Testis (tissue), 2 donors: ENCODE measurements around the gene MAP4.

Experiments
- POLR2A ChIP-seq: fragments of 450-650 bp; IDR thresholded peaks from one replicate; pipeline ENCODE4 v1.6.1; 2017; ENCODE audit warnings: antibody characterized with exemption, mild to moderate bottlenecking, moderate library complexity
- TF ChIP-seq, protein P1 (sequence below), 3 experiments: fragments of 450-650 bp in 2 of 3; fragments of 200-600 bp in 1 of 3; sonication (generic) in 1 of 3; IDR thresholded peaks; one replicate each; pipeline ENCODE4 v1.5.1; 2016 to 2019; ENCODE audit warnings: antibody characterized with exemption in 3 of 3, mild to moderate bottlenecking in 2 of 3, moderate library complexity in 1 of 3

DNA sequence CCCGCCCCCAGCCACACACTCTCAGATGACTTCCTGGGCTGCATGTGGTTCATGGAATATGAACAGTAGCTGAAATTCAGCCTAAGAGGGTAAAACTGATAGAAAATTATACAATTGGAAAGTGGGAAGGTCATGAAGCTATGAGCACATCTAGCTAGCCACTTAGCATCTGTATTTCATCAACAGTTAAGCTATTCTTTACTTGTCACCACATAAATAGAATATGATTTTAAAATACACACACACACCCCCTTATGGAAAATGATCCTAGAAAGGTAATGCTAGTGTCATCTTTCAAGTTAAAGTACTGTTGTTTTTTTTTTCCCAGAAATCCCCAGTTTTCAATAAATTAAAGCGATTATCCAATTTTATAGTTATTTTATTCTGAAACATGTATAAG, 3.6 kb downstream of the MAP4 start:
- TF ChIP-seq, protein P1, sequence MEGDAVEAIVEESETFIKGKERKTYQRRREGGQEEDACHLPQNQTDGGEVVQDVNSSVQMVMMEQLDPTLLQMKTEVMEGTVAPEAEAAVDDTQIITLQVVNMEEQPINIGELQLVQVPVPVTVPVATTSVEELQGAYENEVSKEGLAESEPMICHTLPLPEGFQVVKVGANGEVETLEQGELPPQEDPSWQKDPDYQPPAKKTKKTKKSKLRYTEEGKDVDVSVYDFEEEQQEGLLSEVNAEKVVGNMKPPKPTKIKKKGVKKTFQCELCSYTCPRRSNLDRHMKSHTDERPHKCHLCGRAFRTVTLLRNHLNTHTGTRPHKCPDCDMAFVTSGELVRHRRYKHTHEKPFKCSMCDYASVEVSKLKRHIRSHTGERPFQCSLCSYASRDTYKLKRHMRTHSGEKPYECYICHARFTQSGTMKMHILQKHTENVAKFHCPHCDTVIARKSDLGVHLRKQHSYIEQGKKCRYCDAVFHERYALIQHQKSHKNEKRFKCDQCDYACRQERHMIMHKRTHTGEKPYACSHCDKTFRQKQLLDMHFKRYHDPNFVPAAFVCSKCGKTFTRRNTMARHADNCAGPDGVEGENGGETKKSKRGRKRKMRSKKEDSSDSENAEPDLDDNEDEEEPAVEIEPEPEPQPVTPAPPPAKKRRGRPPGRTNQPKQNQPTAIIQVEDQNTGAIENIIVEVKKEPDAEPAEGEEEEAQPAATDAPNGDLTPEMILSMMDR (IDR thresholded peaks at IDR 0.05): no peak
- no peak for TF ChIP-seq POLR2A
